GM18508 (cell line): ENCODE results near the gene AMPD2.
"Not testable (repeated sequence)": the region's sequence is repeated elsewhere in the genome, so short reads cannot be mapped to it uniquely, and the experiment has no call there.

Source experiments
- ATAC-seq: cut with Tn5 transposase; IDR thresholded peaks from one replicate; pipeline ENCODE4 v1.9.1; 2021; ENCODE audit warnings: moderate number of reproducible peaks; ENCODE audit not compliant: insufficient read depth, unreplicated experiment

The AMPD2 gene

GRCh38 chr1:109669949-109670302, 50.3 kb downstream of the AMPD2 start:
- ATAC-seq = not testable (repeated sequence)

DNA sequence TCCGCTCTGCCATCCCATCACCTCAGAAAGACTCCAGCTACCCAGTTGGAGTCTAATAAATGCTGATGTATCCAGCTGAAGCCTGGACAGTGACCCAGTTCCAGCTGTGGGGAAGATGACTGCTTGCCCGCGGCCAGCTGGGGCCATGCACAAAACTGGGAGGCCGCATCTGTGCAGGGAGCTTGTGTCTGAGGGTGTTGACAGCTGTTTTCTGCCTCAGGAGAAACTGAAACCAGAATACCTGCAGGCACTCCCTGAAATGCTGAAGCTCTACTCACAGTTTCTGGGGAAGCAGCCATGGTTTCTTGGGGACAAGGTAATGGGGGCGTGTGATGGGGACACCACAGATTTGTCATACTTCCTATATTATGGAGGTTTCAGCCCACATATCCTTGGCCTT, 51.4 kb downstream of the AMPD2 start:
- no peak for ATAC-seq

- not testable (repeated sequence) for ATAC-seq
These were observed 54.2 kb downstream of the AMPD2 start for GRCh38 chr1:109673861-109674260.

DNA sequence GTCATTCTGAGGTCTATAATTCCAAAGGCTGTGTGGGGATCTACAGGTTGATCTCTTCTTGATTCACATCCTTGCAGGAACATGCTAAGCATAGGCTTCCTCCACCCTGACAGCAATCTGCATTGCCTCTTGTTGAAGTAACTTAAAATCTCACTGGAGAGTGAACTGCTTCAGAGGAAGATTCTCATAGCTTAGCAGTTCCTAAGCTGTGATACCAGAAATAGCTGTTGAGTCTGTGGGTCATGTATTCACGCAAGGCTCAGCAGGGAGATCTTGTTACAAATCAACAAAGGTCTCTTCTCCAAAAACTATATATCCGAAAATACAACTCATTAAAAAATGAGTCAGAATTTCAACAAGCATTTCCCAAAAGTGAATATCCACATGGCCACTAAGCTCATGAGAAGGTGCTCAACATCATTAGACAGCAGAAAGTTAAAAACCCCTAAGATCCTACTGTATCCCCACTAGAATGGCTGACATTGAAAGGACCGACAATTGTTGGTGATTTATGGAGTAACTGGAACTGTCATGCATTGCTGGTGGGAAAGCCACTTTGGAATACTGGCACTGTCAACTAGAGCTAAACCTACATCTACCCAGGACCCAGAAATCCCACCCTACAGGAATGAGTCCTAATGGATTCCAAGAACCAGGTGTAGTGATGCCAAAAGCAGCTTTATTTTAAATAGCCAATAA, 57.2 kb downstream of the AMPD2 start:
- not testable (repeated sequence) for ATAC-seq

GRCh38 chr1:109677459-109677858, 57.8 kb downstream of the AMPD2 start:
- ATAC-seq = no peak

GRCh38 chr1:109678637-109679036, 59.0 kb downstream of the AMPD2 start:
- not testable (repeated sequence) for ATAC-seq
